ENCODE measurements around the gene SFXN3.

Gene SFXN3

GRCh38 chr10:101060951-101061623, 30.1 kb downstream of the SFXN3 start:
- peak; percentile 77 for DNase-seq

GRCh38 chr10:101061624-101062231, 30.7 kb downstream of the SFXN3 start, which contains the start of gene KAZALD1:
KAZALD1 (plus strand) TSS chr10:101061989; CDS start chr10:101062593, 604 bp downstream.
- no peak for DNase-seq

GRCh38 chr10:101062232-101063049, 31.4 kb downstream of the SFXN3 start:
- no peak for DNase-seq

- DNase-seq: no peak
Observed at GRCh38 chr10:101063050-101063525, 32.1 kb downstream of the SFXN3 start.

GRCh38 chr10:101063548-101064414, 32.7 kb downstream of the SFXN3 start:
- DNase-seq: no peak

GRCh38 chr10:101064415-101065030, 33.5 kb downstream of the SFXN3 start:
- no peak for DNase-seq

- DNase-seq: no peak
Observed at GRCh38 chr10:101065481-101066145, 34.6 kb downstream of the SFXN3 start.

- no peak for DNase-seq
Observed at GRCh38 chr10:101066146-101066895, 35.3 kb downstream of the SFXN3 start.

- DNase-seq: no peak
Observed at GRCh38 chr10:101066896-101067355, 35.9 kb downstream of the SFXN3 start.

- peak; percentile 69 for DNase-seq
Observed at GRCh38 chr10:101067356-101068083, 36.5 kb downstream of the SFXN3 start.

- no peak for DNase-seq
Observed at GRCh38 chr10:101069441-101069840, 38.4 kb downstream of the SFXN3 start.

- DNase-seq: no peak
Observed at GRCh38 chr10:101070098-101070497, 39.1 kb downstream of the SFXN3 start.

- no peak for DNase-seq
Observed at GRCh38 chr10:101071267-101071884, 40.3 kb downstream of the SFXN3 start.

- DNase-seq: no peak
Observed at GRCh38 chr10:101071885-101072433, 40.9 kb downstream of the SFXN3 start.

GRCh38 chr10:101072923-101073322, 41.9 kb downstream of the SFXN3 start:
- no peak for DNase-seq

GRCh38 chr10:101073631-101074030, 42.6 kb downstream of the SFXN3 start:
- no peak for DNase-seq

GRCh38 chr10:101075775-101076174, 44.7 kb downstream of the SFXN3 start:
- no peak for DNase-seq

- no peak for DNase-seq
Observed at GRCh38 chr10:101076630-101077029, 45.6 kb downstream of the SFXN3 start.

GRCh38 chr10:101079874-101080273, 48.8 kb downstream of the SFXN3 start:
- DNase-seq: no peak
